ENCODE results near the gene RHNO1.

RHNO1 gene, protein sequence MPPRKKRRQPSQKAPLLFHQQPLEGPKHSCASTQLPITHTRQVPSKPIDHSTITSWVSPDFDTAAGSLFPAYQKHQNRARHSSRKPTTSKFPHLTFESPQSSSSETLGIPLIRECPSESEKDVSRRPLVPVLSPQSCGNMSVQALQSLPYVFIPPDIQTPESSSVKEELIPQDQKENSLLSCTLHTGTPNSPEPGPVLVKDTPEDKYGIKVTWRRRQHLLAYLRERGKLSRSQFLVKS

DNA sequence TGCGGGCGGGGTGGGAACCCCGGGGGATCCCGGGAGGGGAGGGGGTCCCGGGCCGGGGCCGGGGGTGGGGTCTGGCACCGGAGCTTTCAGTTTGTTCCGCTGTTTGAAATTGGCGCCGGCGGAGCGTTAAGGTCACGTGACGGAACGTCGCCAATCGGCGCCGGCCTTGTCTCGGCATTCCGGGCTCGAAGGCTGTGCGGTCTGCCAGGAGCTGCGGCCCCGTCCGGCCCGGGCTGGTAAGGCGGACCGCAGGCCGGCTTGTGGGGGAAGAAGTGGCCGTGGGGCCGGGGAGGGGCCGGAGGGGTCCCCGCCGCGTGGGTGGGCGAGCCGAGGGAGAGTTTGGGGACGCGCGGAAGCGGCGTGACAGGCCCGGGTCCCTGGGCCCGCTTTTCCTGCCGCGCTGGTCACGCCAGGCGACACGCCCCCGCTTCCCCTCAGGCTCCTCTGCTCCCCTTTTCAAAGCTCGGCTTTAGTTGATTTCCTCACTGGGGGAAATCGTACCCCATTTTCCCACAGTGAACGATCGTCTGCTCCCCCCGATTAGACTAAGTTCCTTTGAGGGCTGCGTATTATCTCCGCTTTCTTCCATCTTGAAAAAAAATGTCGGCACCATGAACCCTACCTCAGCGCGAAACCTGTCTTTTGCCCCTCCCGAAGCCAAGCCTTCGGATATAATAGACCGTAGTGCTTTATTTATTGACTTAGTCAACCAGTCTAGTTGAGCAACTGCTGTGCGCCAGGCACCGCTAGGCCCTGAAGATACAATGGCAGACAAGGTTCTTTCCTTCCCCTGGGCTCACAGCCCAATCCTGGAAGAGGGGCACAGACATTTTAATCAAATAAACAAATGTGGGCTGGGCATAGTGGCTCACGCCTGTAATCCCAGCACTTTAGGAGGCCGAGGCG is at the start of gene RHNO1, which contains the start of gene FOXM1:
TSS of gene RHNO1 (plus strand) at position 177 of the 906 bp plus-strand sequence. CDS start 8,144 bp downstream, outside the sequence.
TSS of gene FOXM1 (minus strand) at position 128 of the 906 bp plus-strand sequence. CDS start 2,696 bp downstream, outside the sequence.
- peak; percentile 80 to 82 for DNase-seq

DNA sequence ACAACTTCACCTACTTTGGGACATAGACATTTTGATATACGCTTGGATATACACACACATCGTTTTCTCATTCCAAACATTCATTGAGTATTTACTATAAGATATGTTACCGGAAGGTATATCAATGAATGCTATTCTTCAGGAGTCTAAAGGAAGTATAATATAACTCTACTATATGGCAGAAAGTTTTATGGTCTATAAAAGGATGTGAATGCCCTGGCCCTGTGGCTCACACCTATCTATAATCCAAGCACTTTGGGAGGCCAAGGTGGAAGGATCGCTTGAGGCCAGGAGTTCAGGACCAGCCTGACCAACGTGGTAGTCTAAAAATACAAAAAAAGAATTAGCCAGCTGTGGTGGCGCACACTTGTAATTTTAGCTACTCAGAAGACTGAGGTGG is 47.7 kb upstream of the RHNO1 start:
- no peak for DNase-seq

DNA sequence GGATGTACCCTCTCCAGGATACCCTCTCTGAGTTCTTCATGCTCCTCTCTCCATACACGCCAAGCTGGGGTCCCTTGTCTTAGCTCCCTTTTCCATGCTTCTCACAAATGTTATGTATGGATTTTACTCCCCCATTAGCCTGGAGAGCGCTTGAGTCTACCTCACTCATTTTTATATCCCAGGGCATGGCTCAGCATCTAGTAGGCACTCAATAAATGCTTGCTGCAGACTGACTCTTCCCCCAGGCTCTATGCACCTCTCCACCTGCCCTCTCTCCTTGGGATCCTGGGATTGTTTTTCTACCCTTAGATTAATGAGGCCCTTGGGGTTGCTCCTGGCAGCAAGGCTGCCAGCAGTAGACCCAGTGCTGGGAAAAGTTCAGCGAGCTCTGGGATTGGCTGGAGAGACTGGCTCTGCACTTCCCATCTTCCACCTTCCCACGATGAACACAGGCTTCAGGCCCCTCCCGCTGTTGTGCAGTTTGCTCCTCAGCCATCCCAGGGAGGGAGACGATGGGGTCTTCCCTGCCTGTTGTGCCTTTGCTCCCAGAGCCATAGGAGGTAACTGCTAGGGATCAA is 44.4 kb upstream of the RHNO1 start:
- no peak for DNase-seq

DNA sequence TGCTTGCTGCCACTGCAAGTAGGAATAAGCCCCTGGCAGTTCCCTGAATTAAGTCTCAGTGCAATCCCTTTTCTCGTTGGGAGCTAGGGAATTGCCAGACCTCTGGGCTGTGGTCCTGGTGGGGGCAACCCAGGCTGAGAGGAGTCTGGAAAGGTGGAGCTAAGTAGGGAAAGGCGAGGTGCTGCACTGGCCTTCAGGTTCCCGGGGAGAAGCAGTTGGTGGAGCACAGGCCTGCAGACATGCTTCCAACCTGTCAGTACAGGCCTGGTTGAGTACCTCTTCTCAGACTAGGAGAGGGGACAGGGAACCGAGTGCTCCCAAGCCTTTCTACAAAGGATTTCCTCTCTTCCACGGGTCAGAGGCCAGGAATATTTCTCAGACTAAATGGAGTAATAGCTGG is 43.7 kb upstream of the RHNO1 start:
- DNase-seq = no peak

DNA sequence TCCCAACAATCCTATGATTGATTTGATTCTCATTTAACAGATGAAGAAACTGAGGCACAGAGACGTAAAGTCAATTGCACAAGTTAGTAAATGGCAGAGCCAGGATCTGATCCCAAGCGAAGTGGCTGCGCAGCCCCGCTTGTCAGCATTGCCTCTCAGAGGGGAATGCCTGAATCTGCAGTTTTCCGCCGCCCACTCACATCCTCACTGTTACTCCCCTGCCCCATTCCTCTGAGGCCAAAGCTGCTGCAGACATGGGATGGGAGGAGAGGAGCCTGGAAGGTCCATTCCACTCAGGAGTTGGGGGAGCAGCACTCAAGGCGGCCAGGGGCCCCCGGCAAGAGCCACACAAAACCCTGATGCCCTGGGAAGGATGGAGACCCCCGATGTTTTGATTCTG is 43.2 kb upstream of the RHNO1 start:
- no peak for DNase-seq

DNA sequence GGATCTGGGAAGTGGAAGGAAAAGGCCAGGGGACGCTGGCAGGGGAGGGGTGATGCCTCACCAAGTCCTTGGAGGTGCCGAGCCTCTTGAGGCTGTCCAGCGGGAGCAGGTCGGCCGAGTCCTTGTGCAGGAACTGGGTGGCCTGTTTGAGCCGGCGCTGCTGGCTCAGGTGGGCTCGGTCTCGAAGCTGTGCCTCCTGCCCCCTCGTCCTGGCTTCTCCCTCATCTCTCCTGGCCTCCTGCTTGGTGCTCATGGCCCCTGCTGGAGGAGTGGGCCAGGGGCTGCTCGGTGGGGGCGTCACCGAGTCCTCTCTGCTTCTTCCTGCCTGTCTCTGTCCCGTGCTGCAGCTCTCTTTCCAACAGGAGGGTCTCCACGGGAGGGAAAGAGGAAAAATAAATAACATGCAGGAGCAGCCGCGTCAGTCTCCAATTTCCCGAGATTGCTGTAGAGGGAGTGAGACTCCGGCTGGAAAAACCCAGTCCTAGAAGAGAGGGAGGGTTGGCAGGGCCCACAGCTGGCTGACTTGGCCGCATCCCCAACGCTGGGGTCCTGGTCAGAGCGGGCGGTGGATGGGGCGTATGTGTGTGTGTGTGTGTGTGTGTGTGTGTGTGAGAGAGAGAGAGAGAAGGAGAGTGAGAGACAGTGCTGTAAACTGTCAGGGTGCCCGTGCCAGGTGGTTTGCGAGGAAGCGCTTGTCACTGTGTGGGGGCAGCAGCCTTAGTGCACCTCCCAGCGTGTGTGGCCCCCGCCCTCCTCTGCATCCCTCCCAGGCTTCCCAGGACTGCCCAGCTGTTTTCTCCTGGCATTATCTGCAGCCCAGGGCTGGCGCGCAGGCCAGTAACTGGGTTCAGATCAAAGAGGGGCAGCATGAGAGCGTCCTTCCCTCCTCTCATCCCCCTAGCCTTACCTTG is 42.2 kb upstream of the RHNO1 start, which contains the start of gene NRIP2:
TSS of gene NRIP2 (minus strand) at position 455 of the 911 bp plus-strand sequence. CDS start at position 403, 52 bp downstream.
- DNase-seq = no peak

DNA sequence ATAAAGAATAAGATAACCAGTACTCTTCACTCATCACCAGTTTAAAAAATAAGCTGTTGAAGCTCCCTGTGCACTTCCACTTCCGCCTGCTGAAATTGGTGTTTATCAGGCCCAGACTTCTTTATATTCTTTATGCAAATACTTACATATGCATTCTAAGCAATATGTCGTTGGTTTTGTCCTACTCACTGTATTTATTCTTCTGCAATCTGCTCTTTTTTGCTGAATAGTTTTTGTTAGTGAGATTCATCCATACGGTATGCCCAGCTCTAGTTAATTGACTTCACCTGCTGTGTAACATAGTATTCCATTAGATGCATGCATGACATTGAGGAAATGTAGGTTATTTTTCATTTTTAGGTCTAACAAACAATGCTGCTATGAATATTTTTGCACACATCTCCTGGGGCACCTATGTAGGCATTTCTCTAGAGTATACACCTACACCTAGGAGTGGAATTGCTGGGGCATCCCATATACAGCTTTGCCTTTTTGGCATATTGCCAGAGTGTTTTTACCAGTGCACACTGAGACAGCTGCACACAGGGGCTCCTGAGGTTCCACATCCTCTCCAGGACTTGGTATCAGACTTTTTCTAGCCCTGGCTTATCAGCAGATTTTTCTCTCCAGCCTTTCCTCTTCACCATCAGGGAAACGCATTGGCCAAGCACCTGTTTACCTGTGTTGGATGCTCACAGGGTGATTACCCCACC is 41.2 kb upstream of the RHNO1 start:
- no peak for DNase-seq

DNA sequence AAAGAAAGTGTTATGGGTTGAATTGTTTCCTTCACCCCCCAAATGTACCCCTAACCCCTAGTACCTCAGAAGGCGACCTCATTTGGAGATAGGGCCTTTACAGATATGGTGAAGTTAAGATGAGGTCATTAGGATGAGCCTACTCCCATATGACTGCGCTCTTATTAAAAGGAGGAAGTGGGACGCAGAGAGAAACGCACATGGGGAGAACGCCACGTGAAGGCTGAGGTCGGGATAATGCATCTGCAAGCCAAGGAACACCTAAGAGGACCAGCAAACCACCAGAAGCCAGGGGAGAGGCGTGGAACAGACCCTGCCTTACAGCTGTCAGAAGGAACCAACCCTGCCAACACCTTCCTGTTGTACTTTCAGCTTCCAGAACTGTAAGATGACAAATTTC is 40.4 kb upstream of the RHNO1 start:
- DNase-seq = no peak

DNA sequence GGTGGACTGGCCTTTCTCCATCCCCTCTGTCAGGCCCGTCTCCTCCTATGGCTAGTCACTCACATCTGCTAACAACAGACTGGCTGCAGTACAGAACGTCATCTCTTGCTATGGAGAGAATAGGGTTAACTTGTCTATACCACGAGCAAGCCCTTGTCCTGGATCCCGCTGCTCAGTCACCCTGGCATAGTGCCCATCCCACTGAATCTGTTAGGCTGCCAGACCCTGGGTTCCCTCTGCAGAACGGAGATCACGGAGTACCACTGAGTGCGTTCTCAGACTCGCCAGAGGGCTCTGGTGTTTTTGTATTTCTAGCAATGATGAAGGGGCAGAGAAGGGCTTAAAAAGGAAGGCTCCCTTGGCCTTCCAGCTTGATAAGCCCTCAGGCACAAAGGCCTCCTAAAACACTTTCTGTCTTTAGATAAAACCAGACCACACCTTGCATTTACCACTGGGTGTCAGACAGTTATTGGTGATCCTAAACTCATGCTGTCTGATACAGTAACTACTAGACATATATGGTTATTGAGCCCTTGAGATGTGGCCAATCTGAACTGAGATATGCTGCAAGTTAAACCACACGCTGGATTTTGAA is 35.9 kb upstream of the RHNO1 start:
- no peak for DNase-seq

DNA sequence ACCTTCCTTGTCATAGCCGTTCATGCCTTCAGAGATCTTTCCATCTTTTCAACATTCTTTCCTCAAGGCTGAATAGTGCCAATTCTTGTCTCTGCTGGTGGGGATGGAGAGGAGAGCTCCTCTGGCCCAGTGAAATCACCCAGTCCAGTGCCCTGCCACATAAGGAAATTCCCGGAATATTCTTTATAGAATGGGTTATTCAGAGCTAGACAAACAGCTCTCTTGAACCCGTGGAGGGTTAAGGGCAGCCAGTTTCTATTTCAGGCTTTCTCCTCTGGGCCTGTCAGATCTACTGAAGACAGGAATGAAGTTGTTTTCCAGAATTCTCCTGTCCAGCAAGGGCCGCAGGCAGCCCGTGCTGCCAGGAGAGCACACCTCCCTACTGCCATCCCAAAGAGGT is 34.1 kb upstream of the RHNO1 start:
- no peak for DNase-seq

DNA sequence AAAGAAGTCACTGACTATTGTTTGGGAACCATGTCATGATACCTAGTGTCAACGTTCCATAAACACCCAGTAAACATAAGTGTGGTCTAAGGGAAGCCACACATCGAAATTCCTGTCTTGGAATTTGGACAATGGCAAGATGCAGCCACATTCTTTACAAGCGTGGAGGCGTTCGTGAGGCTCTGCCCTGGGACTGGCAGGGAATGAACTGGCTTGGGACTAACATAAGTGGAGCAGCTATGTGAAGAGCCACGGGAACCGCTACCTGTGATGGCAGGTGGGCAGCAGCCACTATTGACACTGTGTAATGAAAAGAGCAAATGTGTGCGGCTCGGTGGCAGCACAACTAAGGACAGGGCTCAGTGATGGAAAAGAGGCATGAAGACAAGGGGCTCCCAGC is 32.2 kb upstream of the RHNO1 start:
- no peak for DNase-seq

DNA sequence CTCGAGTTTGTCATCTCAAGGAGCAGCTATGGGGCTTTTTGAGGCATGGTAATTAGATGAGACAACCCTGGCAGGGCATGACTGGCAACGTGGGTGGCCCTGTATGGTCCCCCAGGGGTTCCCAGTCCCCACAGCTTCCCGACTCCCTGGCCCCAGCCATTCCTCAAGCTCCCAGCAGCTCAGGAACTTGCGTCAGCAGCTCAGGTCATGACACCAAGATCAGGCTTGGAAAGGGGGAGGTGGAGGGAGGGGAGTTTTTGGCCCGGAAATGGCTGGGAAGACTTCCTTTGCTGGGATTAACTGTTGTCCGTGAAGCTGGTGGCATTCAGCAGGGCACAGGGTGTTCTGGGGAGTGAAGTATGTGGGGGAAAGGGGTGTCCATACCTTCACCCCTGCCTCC is 31.7 kb upstream of the RHNO1 start:
- no peak for DNase-seq

DNA sequence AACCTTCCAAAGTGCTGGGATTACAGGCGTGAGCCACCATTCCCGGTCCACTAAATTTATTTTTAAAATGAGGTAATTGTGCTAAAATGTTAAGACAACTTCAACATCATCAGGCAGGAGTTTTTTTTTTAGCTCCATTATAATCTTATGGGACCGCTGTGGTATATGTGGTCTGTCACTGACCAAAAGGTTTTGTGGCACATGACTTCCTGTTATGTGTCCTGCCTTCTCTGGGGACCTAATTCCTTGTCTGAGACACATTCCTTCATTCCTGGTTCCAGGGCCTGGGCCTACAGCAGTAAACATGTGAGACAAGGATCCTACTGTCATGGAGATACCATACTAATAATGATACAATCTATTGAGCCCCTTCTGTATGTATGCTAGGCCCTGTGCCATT is 25.1 kb upstream of the RHNO1 start:
- no peak for DNase-seq

DNA sequence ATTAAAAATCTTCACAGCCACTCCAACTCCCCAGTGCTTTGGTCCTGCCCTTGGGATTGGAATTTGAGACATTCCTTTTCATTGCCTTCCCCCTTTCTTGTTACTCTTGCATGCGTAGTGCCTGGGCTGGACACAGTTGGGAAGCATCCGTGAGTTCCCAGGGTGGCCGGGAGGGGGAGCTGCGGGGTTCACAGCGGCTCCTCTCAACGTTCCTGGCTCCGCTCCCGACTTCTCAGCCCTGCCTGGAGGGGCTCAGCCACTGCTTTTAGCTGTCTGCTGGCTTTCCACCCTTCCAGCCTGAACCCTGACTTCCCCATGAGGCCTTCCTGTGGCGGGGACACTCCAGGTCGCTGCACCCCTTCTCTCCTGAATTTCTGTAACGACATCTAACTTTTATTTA is 23.4 kb upstream of the RHNO1 start:
- DNase-seq = peak; percentile 10 to 49

DNA sequence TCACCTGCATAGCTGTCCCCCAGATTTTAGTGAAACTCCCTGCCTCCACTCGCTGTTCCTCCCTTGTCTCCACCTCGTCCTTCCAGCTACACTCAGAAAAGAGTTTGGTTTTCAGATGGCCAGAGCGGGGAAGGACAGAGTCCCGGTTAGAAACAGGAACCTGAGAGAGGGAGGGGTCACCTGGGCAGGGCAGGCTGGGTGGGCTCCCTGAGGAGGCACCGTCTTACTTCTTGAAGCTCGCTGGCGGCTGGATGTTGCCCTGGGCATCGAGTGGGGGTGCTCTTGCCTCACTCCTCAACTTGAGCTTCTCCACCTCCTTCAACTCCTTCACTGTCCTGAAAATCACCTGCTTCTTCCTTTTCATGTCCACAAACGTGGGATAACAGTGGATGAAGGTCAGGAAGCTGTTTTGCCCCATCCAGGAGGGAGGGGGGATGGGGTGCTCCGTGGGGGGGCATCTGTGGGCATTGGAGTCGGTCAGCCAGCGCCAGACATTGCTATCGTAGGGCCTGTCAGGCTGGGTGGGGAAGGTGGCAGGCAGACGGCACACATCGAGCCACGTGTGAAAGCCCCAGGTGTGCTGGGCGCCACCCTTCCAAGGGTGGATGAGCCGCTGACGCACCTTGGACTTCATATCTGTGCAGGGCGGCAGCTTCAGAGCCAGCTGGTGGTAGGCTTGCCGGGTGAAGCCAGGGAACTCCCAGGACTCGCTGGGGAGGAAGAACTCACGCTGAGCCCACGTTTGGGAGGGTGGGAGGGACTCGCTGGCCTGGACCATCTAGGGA is 22.2 kb upstream of the RHNO1 start:
- no peak for DNase-seq

DNA sequence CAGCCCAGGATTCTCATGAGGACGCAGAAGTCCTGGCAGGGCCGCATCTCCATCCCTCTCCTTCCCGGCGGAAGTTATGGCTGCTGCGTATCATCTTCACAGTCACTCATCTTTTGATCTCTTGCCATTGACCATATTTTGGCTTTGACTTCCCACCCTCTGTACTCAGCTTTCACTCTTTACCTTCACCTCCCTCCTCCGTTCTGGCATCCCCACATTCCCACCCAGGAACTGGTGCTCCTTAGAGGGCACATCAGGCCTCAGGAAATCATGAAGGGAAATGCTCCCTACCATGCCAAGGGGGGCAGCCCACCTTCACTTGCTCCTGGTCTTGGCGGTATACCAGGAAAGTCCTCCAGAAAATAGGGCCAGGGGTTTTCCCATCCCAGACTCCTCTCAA is 21.5 kb upstream of the RHNO1 start:
- DNase-seq = no peak

DNA sequence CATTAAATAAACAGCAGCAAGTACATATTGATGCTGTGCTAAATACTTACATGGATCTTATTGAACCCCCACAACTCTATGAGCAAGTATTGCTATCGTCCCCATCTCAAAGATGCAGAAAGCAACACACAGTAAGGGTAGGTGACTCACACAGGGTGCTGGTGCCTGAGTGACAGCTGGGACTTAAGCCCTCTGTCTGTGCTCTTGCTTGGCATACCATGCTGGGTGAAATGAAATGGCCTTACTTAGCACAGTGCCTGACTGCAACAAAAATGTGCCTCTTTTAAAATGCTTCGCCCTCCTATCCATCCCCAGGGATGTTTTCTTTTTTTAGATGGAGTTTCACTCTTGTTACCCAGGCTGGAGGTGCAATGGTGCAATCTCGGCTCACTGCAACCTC is 21.0 kb upstream of the RHNO1 start:
- DNase-seq = no peak

DNA sequence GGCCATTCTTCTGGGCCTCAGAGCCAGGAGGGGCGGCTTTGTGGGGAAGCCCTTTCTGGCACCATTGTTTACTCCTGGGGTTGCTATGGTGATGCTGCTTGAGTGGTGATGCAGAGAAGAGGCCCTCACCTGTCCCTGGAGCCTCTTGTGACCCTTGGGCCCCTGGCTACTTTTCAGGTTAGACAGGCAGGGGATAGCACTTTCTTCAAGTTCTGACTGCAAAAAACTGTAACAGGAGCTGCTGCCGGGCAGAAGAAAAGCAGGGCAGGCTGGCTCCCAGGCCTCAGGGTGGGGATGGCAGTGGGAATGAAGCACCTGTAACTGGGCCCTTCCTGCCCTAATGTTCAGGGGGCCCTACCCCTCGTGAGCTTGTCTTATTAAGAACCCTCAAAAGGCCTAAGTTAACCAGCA is 20.0 kb upstream of the RHNO1 start, which contains the start of gene TEX52:
TSS of gene TEX52 (minus strand) at position 19 of the 411 bp plus-strand sequence. CDS start at position 6, 13 bp downstream.
- no peak for DNase-seq

DNA sequence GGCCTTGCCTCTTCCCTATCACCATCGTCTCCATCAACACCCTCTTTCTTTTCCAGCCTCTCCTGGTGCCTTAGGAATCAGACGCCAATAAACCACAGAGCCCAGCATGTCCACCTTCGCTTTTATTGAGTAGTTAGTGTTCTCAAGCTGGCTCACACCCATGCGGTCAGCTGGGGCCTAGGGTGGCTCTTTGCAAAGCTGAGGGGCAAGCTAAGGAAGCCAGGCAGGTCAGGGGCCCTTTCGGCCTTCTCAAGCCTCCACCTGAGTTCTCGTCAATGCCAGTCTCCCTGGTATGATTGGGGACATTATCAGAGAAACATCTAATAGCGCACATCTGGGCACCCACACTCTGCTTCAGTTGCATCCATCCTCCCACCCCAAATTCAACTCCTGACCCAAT is 19.4 kb upstream of the RHNO1 start:
- no peak for DNase-seq

DNA sequence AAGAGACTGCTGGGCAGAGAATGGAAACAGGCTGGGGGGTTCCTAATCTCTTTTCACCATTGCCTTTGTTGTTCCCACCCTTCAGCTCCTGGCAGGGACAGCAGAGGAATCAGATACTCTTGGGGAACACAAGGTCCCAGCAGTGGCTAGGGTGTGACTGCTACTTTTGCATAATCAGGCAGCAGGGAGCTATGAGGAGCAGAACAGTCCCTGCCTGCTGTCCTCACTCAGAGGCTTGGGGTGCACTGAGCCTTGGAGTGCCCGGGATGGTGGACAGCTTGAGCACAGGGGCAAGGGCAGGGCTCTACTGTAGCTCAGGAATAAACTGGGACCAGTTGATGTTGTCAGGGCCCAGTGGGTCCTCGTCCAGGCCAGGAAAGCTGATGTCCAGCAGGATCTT is 18.7 kb upstream of the RHNO1 start:
- DNase-seq = no peak
